SJCRH30 (cell line): ENCODE measurements around the gene TVP23C. TPM values are rescaled to one million over a fixed set of nuclear protein-coding genes. Genes with fewer than 3 reads are reported as not detected.

Experiments used
- DNase-seq, 2 experiments: peaks; one replicate each; pipeline ENCODE4 v3.0.0-alpha.2; 2015 to 2020
- H3K27ac ChIP-seq: fragments of 250-450 bp; sonication (Bioruptor Pico); 2 replicates; pipeline ENCODE4 v1.5.1; 2020; ENCODE audit warnings: mild to moderate bottlenecking, moderate library complexity
- H3K27me3 ChIP-seq: fragments of 250-450 bp; sonication (Bioruptor Pico); 2 replicates; pipeline ENCODE4 v1.5.1; 2020; ENCODE audit warnings: mild to moderate bottlenecking, moderate library complexity
- H3K36me3 ChIP-seq: fragments of 250-450 bp; sonication (Bioruptor Pico); 2 replicates; pipeline ENCODE4 v1.5.1; 2020; ENCODE audit warnings: mild to moderate bottlenecking, moderate library complexity
- H3K4me1 ChIP-seq: fragments of 250-450 bp; sonication (Bioruptor Pico); 2 replicates; pipeline ENCODE4 v1.5.1; 2020; ENCODE audit warnings: mild to moderate bottlenecking, moderate library complexity
- H3K4me3 ChIP-seq: fragments of 250-450 bp; sonication (Bioruptor Pico); 2 replicates; pipeline ENCODE4 v1.5.1; 2020; ENCODE audit warnings: mild to moderate bottlenecking, moderate library complexity
- H3K9me3 ChIP-seq: fragments of 250-450 bp; sonication (Bioruptor Pico); replicated peaks from 2 replicates; pipeline ENCODE4 v1.5.1; 2020; ENCODE audit warnings: mild to moderate bottlenecking, moderate library complexity
- total RNA-seq: library from RNA; depleted of rRNA; stranded (reverse); fragments of >200 nt; shearing (Covaris generic); gene quantifications from 2 replicates; pipeline ENCODE4 v1.2.3, GENCODE V29; 2014

TVP23C gene
- total RNA-seq, 1 experiment from 2014 or later, result 1.4 TPM

DNA sequence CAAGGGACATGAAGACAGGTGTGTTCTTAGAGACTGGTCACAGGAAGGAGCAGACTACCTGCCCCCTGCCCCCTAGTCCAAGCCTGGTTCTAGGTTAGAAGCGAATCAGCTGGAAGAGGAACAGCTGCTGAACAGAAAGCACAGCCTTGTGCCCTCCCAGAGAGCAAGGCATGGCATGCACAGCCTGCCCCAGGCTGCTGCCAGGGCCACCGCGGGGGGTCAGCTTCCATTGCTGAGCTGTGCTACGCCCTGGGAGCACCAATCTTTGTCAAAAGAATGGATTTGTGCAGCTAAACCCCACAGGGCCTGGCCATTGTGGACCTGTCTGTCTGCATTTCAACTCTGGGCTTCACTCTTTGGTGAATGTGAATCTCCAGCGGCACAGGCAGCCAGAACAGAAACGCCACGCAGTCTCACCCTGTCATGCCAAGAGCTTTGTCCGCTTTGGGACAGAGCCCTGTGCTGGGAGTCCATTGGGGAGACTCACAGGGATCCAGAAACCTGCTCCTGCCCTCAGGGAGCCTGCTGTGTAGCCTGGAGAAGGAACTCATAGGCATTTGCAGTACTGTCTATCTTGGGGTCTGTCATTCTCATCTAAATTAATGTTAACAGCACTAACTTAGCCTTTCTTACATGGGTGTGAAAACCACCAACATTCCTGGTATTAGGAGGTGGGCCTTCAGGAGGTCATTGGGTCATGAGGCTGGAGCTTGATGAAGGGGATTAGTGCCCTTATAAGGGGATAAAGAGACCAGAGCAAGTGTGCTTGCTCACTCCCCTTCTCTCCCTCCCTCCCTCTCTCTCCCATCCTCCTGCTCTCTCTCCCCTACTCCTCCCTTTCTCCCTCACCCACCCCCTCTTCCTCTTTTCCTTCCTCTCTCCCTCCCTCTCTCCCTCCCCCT, 70.2 kb downstream of the TVP23C start:
- Histone ChIP-seq H3K4me3 (no peak overlapping the region), H3K27ac (no peak overlapping the region), H3K36me3 (no peaks in the 10 kb centered on the region), H3K27me3 (no peaks in the 10 kb centered on the region; the same call in 1 of the 2 replicates), H3K4me1 (0 out of 2 replicates have a peak, but pooled peaks cover 5% of the 10 kb centered on the region), H3K9me3 (no peaks in the 10 kb centered on the region; the same call in none of the 2 replicates)
- DNase-seq, result no peak

GRCh38 chr17:15492186-15492585, 71.1 kb downstream of the TVP23C start:
- Histone ChIP-seq H3K27ac (no peak overlapping the region), H3K4me3 (no peak overlapping the region), H3K36me3 (no peaks in the 10 kb centered on the region), H3K27me3 (no peaks in the 10 kb centered on the region; the same call in 1 of the 2 replicates), H3K9me3 (no peaks in the 10 kb centered on the region; the same call in 1 of the 2 replicates), H3K4me1 (0 out of 2 replicates have a peak, but pooled peaks cover 5% of the 10 kb centered on the region)
- DNase-seq, result no peak

- H3K4me3 ChIP-seq, result no peak overlapping the region
- DNase-seq, result peak; percentile 46 to 70
Observed at GRCh38 chr17:15490634-15491261, 72.5 kb downstream of the TVP23C start.

GRCh38 chr17:15488557-15488956, 74.7 kb downstream of the TVP23C start:
- Histone ChIP-seq H3K27ac (no peak overlapping the region), H3K27me3 (no peaks in the 10 kb centered on the region; the same call in 1 of the 2 replicates), H3K36me3 (no peaks in the 10 kb centered on the region), H3K9me3 (no peaks in the 10 kb centered on the region), H3K4me3 (no peak overlapping the region), H3K4me1 (0 out of 2 replicates have a peak, but pooled peaks cover 5% of the 10 kb centered on the region)
- peak in 1 of 2 experiments; percentile 34 for DNase-seq

More at GRCh38 chr17:15490634-15491261, 72.5 kb downstream of the TVP23C start:
- Histone ChIP-seq H3K27me3 (no peaks in the 10 kb centered on the region), H3K36me3 (no peaks in the 10 kb centered on the region), H3K9me3 (no peaks in the 10 kb centered on the region), H3K4me1 (0 out of 2 replicates have a peak, but pooled peaks cover 5% of the 10 kb centered on the region), H3K27ac (no peak overlapping the region)

DNA sequence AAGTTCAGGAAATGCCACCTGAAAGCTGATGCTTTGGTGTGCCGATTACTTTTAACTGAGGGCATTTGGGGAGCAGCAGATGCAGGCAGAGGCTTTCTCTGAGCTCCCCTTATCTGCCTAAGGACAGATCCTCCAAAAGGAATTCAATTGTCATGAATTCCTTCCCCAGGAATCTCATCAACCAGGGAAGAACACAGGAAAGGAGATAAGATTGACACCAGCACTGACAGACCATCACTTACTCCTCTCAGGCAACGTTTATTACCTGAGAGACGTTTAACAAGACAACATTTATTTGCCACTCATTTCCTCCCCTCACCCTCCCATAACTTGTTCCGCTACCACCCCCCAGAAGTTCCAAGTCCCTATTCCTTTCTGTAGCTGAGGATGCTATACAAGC, 78.2 kb downstream of the TVP23C start:
- H3K27me3 ChIP-seq, result no peaks in the 10 kb centered on the region; the same call in 1 of the 2 replicates
- H3K4me1 ChIP-seq, result peaks cover 1% of the 10 kb centered on the region
- no peak overlapping the region for H3K4me3 ChIP-seq
- H3K9me3 ChIP-seq, result no peaks in the 10 kb centered on the region
- DNase-seq, result no peak
- H3K27ac ChIP-seq, result no peak overlapping the region
- H3K36me3 ChIP-seq, result no peaks in the 10 kb centered on the region

- no peak for DNase-seq
- no peak overlapping the region for H3K4me3 ChIP-seq
- H3K27ac ChIP-seq, result no peak overlapping the region
- no peaks in the 10 kb centered on the region; the same call in 1 of the 2 replicates for H3K27me3 ChIP-seq
- H3K9me3 ChIP-seq, result no peaks in the 10 kb centered on the region
- H3K36me3 ChIP-seq, result no peaks in the 10 kb centered on the region
- peaks cover 7% of the 10 kb centered on the region for H3K4me1 ChIP-seq
Observed at GRCh38 chr17:15483431-15483830, 79.9 kb downstream of the TVP23C start.

DNA sequence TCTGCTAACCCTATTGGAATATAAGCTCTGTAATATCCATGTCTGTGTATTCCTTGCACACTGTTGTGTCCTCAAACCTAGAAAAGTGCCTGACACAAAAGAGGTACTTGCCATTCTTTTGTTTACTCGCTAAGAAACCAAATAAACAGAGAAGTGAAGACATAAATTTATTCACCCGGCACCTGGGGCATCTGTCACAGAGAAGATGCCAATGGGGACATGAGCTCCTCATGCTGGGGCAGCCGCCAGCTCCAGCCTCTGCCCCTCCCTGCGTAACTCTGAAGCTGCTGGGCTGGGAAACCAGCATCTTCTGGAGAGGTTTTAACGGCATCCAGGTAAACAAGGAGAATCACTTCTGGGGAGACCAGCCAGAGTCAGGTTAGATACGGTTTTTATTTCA, 80.8 kb downstream of the TVP23C start:
- Histone ChIP-seq H3K36me3 (no peaks in the 10 kb centered on the region), H3K9me3 (no peaks in the 10 kb centered on the region), H3K27me3 (no peaks in the 10 kb centered on the region; the same call in 1 of the 2 replicates), H3K4me3 (no peak overlapping the region), H3K27ac (no peak overlapping the region), H3K4me1 (peaks cover 7% of the 10 kb centered on the region)
- DNase-seq, result no peak

GRCh38 chr17:15481481-15481880, 81.8 kb downstream of the TVP23C start:
- Histone ChIP-seq H3K9me3 (no peaks in the 10 kb centered on the region), H3K36me3 (no peaks in the 10 kb centered on the region), H3K27ac (no peak overlapping the region), H3K4me3 (no peak overlapping the region), H3K4me1 (peaks cover 7% of the 10 kb centered on the region), H3K27me3 (no peaks in the 10 kb centered on the region; the same call in 1 of the 2 replicates)
- DNase-seq, result no peak

GRCh38 chr17:15480204-15480603, 83.1 kb downstream of the TVP23C start:
- H3K4me3 ChIP-seq, result no peak overlapping the region
- H3K27me3 ChIP-seq, result no peaks in the 10 kb centered on the region; the same call in 1 of the 2 replicates
- no peaks in the 10 kb centered on the region for H3K36me3 ChIP-seq
- H3K9me3 ChIP-seq, result no peaks in the 10 kb centered on the region
- no peak overlapping the region for H3K27ac ChIP-seq
- H3K4me1 ChIP-seq, result peaks cover 7% of the 10 kb centered on the region
- no peak for DNase-seq

DNA sequence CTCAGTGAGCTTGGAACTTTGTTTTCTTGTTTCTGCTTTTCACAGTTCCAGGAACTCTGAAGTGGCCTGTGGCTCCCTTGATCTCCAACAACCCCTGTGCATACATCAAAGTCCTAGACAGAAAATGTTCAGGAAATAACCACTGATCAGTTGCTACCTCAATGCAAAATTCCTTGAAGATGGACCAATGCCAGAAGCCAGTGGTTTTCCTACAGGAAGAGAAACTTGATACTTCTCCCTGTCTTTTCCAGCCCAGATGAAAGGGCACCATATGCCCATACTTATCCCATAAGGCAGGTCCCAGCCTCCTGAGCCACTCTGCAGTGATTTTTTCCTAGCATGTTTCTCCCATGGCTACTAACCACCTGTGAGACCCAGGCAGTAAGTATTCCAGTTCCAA, 83.6 kb downstream of the TVP23C start:
- Histone ChIP-seq H3K4me3 (no peak overlapping the region), H3K4me1 (peaks cover 7% of the 10 kb centered on the region), H3K36me3 (no peaks in the 10 kb centered on the region), H3K27me3 (no peaks in the 10 kb centered on the region; the same call in 1 of the 2 replicates), H3K9me3 (no peaks in the 10 kb centered on the region), H3K27ac (no peak overlapping the region)
- peak; percentile 76 to 89 for DNase-seq

DNA sequence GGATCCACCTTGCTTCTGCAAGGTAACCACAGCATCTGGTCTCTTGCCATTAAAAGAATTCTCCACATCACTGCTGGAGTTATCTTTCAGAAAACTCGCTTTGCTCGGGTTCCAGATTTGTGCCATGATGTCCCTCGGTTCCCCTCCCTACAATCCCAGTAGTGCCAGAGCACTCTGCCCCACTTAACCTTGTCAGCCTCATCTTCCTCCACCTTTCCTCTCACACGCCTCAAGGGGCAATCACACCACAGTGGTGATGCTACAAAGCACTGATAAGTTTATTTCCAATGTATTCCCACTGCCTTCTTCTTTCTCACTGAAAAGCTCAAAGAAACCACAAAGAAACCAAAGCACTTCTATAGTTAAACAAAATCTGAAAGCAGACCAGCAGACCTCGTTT, 84.4 kb downstream of the TVP23C start:
- no peak overlapping the region for H3K4me3 ChIP-seq
- no peaks in the 10 kb centered on the region for H3K27me3 ChIP-seq
- no peaks in the 10 kb centered on the region for H3K36me3 ChIP-seq
- H3K27ac ChIP-seq, result no peak overlapping the region
- no peak for DNase-seq
- no peaks in the 10 kb centered on the region for H3K9me3 ChIP-seq
- peaks cover 7% of the 10 kb centered on the region for H3K4me1 ChIP-seq

DNA sequence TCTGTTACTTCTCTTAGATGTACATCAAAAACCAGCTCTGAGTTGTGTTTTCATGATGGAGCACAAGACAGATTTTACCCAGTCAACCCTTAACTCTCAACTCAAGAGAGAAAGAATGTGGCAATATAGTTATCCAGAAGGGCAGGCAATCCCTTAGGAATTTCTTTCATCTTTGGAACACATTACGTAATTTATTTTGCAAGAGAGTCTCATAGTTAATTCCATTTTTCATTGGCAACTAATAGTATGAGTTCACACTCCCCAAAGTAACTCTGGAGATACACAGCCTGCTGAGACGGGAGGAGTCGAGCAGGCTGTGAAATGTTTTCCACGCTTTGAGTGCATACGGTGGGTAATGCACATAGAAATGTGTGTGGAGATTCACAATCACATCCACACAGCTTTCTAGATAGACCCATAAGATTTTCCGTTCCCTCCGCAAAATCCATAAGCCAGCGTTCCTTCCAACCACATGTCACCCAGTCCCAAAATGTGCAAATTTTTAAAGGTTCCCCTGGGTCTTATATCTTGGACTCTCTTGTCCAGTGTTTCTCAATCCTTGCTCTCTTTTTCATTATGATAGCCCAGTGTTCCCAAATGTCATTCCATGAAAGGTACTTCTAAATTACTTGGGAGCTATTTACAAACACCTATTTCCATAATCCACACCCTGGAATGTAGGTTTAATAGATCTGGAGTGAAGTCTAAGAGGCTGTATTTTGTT, 87.5 kb downstream of the TVP23C start:
- no peaks in the 10 kb centered on the region for H3K27me3 ChIP-seq
- H3K27ac ChIP-seq, result no peak overlapping the region
- H3K4me1 ChIP-seq, result peaks cover 7% of the 10 kb centered on the region
- H3K4me3 ChIP-seq, result no peak overlapping the region
- DNase-seq, result no peak
- H3K9me3 ChIP-seq, result no peaks in the 10 kb centered on the region
- H3K36me3 ChIP-seq, result no peaks in the 10 kb centered on the region

DNA sequence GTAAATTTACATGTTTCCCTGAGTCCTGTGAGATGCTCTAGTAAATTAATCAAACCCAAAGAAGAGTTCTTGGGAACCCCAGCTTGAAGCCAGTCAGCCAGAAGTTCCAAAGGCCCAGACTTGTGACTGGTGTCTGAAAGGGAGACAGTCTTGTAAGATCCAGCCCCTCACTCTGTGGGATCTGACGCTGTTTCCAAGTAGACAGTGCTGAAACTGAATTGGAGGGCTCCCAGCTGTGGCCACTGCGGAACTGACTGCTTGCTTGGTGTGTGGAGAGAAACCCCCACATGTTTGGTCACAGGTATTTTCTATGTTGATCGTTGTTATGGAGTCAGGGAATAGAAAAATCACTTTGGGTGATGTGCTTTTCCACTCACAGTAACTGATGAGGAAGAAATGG, 90.4 kb downstream of the TVP23C start:
- Histone ChIP-seq H3K9me3 (no peaks in the 10 kb centered on the region), H3K4me1 (no peaks in the 10 kb centered on the region), H3K36me3 (no peaks in the 10 kb centered on the region), H3K27ac (no peak overlapping the region), H3K27me3 (no peaks in the 10 kb centered on the region), H3K4me3 (no peak overlapping the region)
- no peak for DNase-seq

GRCh38 chr17:15470536-15470935, 92.7 kb downstream of the TVP23C start:
- no peak overlapping the region for H3K4me3 ChIP-seq
- H3K4me1 ChIP-seq, result no peaks in the 10 kb centered on the region
- no peaks in the 10 kb centered on the region for H3K9me3 ChIP-seq
- no peaks in the 10 kb centered on the region for H3K27me3 ChIP-seq
- DNase-seq, result no peak
- no peaks in the 10 kb centered on the region for H3K36me3 ChIP-seq
- H3K27ac ChIP-seq, result no peak overlapping the region
